Sigmoid colon (tissue), 7 donors: Measurements from ENCODE around the gene MMAA. TPM values are rescaled to one million over a fixed set of nuclear protein-coding genes. Genes with fewer than 3 reads are reported as not detected.
"Not testable (repeated sequence)": the region's sequence is repeated elsewhere in the genome, so short reads cannot be mapped to it uniquely, and the experiment has no call there.

ENCODE experiments used
- DNase-seq: peaks from one replicate; pipeline ENCODE4 v3.0.0-alpha.2; 2019
- H3K27ac ChIP-seq, 4 donors: fragments of 200-600 bp; sonication (generic); one replicate each; pipeline ENCODE4 v1.5.1; 2016 to 2019; ENCODE audit warnings: mild to moderate bottlenecking in 1 of 4
- H3K27me3 ChIP-seq, 3 donors: fragments of 200-600 bp; sonication (generic); one replicate each; pipeline ENCODE4 v1.5.1; 2019; ENCODE audit warnings: mild to moderate bottlenecking in 1 of 3
- H3K36me3 ChIP-seq, 4 donors: fragments of 200-600 bp; sonication (generic); one replicate each; pipeline ENCODE4 v1.5.1; 2016 to 2019
- H3K4me1 ChIP-seq, 4 donors: fragments of 200-600 bp; sonication (generic); one replicate each; pipeline ENCODE4 v1.5.1; 2017 to 2019
- H3K4me3 ChIP-seq, 4 donors: fragments of 200-600 bp; sonication (generic); one replicate each; pipeline ENCODE4 v1.5.1; 2017 to 2019; ENCODE audit warnings: mild to moderate bottlenecking in 2 of 4, moderate library complexity in 1 of 4
- H3K9me3 ChIP-seq, 4 donors: fragments of 200-600 bp in 3 of 4; sonication (generic) in 3 of 4; one replicate each; pipeline versions ENCODE4 v1.5.1 to v1.6.1; 2013 to 2019
- EP300 ChIP-seq, 4 donors: sonication (generic); formaldehyde crosslinking; IDR thresholded peaks; one replicate each; pipeline ENCODE4 v1.6.1; 2017; ENCODE audit warnings: antibody characterized with exemption in 4 of 4
- POLR2A ChIP-seq, 2 donors: fragments of 450-650 bp; IDR thresholded peaks; one replicate each; pipeline ENCODE4 v1.6.1; 2016; ENCODE audit warnings: antibody characterized with exemption in 2 of 2, mild to moderate bottlenecking in 2 of 2, moderate library complexity in 2 of 2
- POLR2AphosphoS5 ChIP-seq, 4 donors: sonication (generic); formaldehyde crosslinking; IDR thresholded peaks; one replicate each; pipeline ENCODE4 v1.6.1; 2017; ENCODE audit warnings: antibody characterized with exemption in 4 of 4
- WGBS, 2 donors: extraction: QIAGEN DNeasy Blood & Tissue Kit; methylation state at CpG; one replicate each; pipeline ENCODE4 v1.1.7; 2013; 5-methylcytosine and 5-hydroxymethylcytosine counted together
- intact Hi-C: fragments of 100-400 bp; cut with DNase I; formaldehyde crosslinking; loops from one replicate; pipeline ENCODE4 v1.15.1; 2023
- polyA plus RNA-seq, 3 donors: library from polyadenylated mRNA; stranded (reverse); fragments of 200-250 nt; gene quantifications; one replicate each; pipeline ENCODE4 v1.2.3, GENCODE V29; 2013
- total RNA-seq, 4 donors: library from RNA; depleted of rRNA; stranded (reverse); fragments of >200 nt; gene quantifications; one replicate each; pipeline ENCODE4 v1.1.0, GENCODE V29; 2016
- TF ChIP-seq, protein P1 (sequence below), 4 experiments: fragments of 450-650 bp in 3 of 4; fragments of 200-600 bp in 1 of 4; IDR thresholded peaks; one replicate each; pipeline ENCODE4 v1.5.1; 2016 to 2019; ENCODE audit warnings: antibody characterized with exemption in 4 of 4, mild to moderate bottlenecking in 3 of 4, moderate library complexity in 2 of 4
- donor health status: healthy with polysubstance abuse.
- donor health status: Bipolar disorder and iron deficiency.
- donor health status: healthy.

Gene MMAA
- total and polyA plus RNA-seq, 7 donors = 2.5 to 12.3 (median 6.6) TPM

DNA sequence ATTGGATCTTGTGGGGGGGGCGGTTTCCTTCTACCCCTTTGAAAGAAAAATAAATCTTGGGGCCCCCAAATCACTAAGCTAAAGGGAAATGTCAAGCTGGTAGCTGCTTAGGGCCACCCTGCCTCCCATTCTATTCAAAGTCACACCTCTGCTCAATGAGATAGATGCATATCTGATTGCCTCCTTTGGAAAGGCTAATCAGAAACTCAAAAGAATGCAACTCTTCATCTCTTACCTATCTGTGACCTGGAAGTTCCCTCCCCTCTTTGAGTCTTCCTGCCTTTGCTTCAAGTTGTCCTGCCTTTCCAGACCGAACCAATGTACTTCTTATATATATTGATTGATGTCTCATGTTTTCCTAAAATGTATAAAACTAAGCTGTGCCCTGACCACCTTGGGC lies 67.8 kb downstream of the MMAA start:
- TF ChIP-seq POLR2A (IDR thresholded peaks at IDR 0.05) (no peak), EP300 (IDR thresholded peaks at IDR 0.05) (no peak), POLR2AphosphoS5 (IDR thresholded peaks at IDR 0.05) (no peak)
- TF ChIP-seq, protein P1, sequence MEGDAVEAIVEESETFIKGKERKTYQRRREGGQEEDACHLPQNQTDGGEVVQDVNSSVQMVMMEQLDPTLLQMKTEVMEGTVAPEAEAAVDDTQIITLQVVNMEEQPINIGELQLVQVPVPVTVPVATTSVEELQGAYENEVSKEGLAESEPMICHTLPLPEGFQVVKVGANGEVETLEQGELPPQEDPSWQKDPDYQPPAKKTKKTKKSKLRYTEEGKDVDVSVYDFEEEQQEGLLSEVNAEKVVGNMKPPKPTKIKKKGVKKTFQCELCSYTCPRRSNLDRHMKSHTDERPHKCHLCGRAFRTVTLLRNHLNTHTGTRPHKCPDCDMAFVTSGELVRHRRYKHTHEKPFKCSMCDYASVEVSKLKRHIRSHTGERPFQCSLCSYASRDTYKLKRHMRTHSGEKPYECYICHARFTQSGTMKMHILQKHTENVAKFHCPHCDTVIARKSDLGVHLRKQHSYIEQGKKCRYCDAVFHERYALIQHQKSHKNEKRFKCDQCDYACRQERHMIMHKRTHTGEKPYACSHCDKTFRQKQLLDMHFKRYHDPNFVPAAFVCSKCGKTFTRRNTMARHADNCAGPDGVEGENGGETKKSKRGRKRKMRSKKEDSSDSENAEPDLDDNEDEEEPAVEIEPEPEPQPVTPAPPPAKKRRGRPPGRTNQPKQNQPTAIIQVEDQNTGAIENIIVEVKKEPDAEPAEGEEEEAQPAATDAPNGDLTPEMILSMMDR (IDR thresholded peaks at IDR 0.05) = no peak
- intact Hi-C loops = loop anchor here (10.0 kb wide), 1 partner anchor 88 kb away; no protein-coding TSS in a partner anchor
- WGBS, 2 donors = 42 to 56% methylated on average over 2 of the region's 2 CpGs

GRCh38 chr4:145690610-145691009 lies 71.4 kb downstream of the MMAA start:
- Histone ChIP-seq H3K4me1 (peaks cover 0 to 9% (median 0%) of the 10 kb centered on the region in 4 donors), H3K27me3 (no peaks in the 10 kb centered on the region), H3K4me3 (no peak overlapping the region), H3K36me3 (no peaks in the 10 kb centered on the region), H3K9me3 (no peaks in the 10 kb centered on the region), H3K27ac (no peak overlapping the region)
- intact Hi-C loops = no loop called here
- no peak for DNase-seq
- TF ChIP-seq, protein P1 (IDR thresholded peaks at IDR 0.05) = no peak
- TF ChIP-seq POLR2AphosphoS5 (IDR thresholded peaks at IDR 0.05) (no peak), EP300 (IDR thresholded peaks at IDR 0.05) (no peak), POLR2A (IDR thresholded peaks at IDR 0.05) (no peak)
- 91% methylated on average over 3 of the region's 3 CpGs for WGBS, 2 donors

More for the DNA sequence above, 67.8 kb downstream of the MMAA start:
- Histone ChIP-seq H3K9me3 (no peaks in the 10 kb centered on the region), H3K27ac (no peak overlapping the region), H3K4me3 (no peak overlapping the region), H3K27me3 (no peaks in the 10 kb centered on the region), H3K4me1 (peaks cover 0 to under 1% (median 0%) of the 10 kb centered on the region in 4 donors), H3K36me3 (no peaks in the 10 kb centered on the region)
- no peak for DNase-seq

DNA sequence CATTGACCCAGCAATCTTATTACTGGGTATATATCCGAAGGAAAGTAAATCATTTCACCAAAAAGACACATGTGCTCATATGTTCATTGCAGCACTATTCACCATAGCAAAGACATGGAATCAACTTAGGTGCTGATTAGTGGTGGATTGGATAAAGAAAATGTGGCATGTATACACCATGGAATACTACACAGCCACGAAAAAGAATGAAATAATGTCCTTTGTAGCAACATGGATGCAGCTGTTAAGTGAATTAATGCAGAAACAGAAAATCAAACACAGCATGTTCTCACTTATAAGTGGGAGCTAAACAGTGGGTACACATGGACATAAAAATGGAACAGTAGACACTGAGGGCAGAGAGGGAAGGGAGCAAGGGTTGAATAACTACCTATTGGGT lies 72.2 kb downstream of the MMAA start:
- H3K9me3 ChIP-seq, H3K4me1 ChIP-seq, DNase-seq, intact Hi-C loops, H3K27ac ChIP-seq, H3K4me3 ChIP-seq, H3K27me3 ChIP-seq, H3K36me3 ChIP-seq: not testable (repeated sequence)
- 91 to 94% methylated on average over 2 of the region's 2 CpGs for WGBS, 2 donors

DNA sequence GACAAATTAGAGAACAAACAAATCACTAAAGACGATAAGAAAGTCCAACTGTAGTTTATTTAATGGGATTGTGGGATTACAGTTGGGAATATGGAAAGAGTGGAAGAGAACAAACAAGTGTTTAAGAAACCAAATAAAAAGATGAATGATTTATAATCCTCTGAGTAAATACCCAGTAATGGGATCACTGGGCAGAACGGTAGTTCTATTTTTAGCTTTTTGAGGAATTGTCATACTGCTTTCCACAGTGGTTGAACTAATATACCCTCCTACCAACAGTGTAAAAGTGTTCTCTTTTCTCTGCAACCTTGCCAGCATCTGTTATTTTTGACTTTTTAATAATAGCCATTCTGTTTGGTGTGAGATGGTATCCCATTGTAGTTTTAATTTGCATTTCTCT lies 75.7 kb downstream of the MMAA start:
- Histone ChIP-seq H3K4me1 (peaks cover 0 to 9% (median 0%) of the 10 kb centered on the region in 4 donors), H3K9me3 (no peaks in the 10 kb centered on the region), H3K36me3 (no peaks in the 10 kb centered on the region), H3K27ac (no peak overlapping the region), H3K27me3 (no peaks in the 10 kb centered on the region), H3K4me3 (no peak overlapping the region)
- no peak for TF ChIP-seq EP300 (IDR thresholded peaks at IDR 0.05)
- TF ChIP-seq POLR2AphosphoS5 (IDR thresholded peaks at IDR 0.05) = peak in 1 of 4 donors; percentile 12
- TF ChIP-seq, protein P1 (IDR thresholded peaks at IDR 0.05) = no peak
- no peak for TF ChIP-seq POLR2A (IDR thresholded peaks at IDR 0.05)
- DNase-seq = no peak
- intact Hi-C loops = no loop called here
- 20 to 51% methylated on average over 2 of the region's 2 CpGs for WGBS, 2 donors

- Histone ChIP-seq H3K4me1 (peaks cover 0 to 9% (median 0%) of the 10 kb centered on the region in 4 donors), H3K27me3 (no peaks in the 10 kb centered on the region)
- no peak for DNase-seq
Observed at GRCh38 chr4:145697332-145697731, 78.1 kb downstream of the MMAA start.

More at GRCh38 chr4:145697332-145697731, 78.1 kb downstream of the MMAA start:
- intact Hi-C loops = no loop called here
- WGBS, 2 donors = 96 to 97% methylated on average over 2 of the region's 2 CpGs
- H3K9me3 ChIP-seq = no peaks in the 10 kb centered on the region
- no peaks in the 10 kb centered on the region for H3K36me3 ChIP-seq
- H3K4me3 ChIP-seq = no peak overlapping the region
- H3K27ac ChIP-seq = no peak overlapping the region
- TF ChIP-seq, protein P1 (IDR thresholded peaks at IDR 0.05) = no peak
- TF ChIP-seq EP300 (IDR thresholded peaks at IDR 0.05) (no peak), POLR2A (IDR thresholded peaks at IDR 0.05) (no peak), POLR2AphosphoS5 (IDR thresholded peaks at IDR 0.05) (no peak)
